Stimulated activated memory B cell treated with anti-CD40 and anti-IgM and Interleukin-4, amounts not matched to agents 10 μg/mL and 1 μg/mL and 100 μg/mL, for 72 hours (primary cell): Measurements from ENCODE around the gene APOD.

Experiments
- ATAC-seq: fragments of 150-1000 bp; cut with Tn5 transposase; 2 replicates; pipeline ENCODE4 v1.10.0; 2021
- H3K27ac Mint-ChIP-seq: one replicate; pipeline ENCODE4 v1.8.0; 2022; ENCODE audit warnings: mild to moderate bottlenecking, mixed read lengths
- H3K27me3 Mint-ChIP-seq: one replicate; pipeline ENCODE4 v1.8.0; 2022; ENCODE audit warnings: mixed read lengths
- H3K36me3 Mint-ChIP-seq: one replicate; pipeline ENCODE4 v1.8.0; 2022; ENCODE audit warnings: mixed read lengths
- H3K4me1 Mint-ChIP-seq: one replicate; pipeline ENCODE4 v1.8.0; 2022; ENCODE audit warnings: mixed read lengths
- H3K4me3 Mint-ChIP-seq: one replicate; pipeline ENCODE4 v1.8.0; 2022; ENCODE audit warnings: mild to moderate bottlenecking, moderate library complexity, mixed read lengths
- H3K9me3 Mint-ChIP-seq: one replicate; pipeline ENCODE4 v1.8.0; 2022; ENCODE audit warnings: mixed read lengths

The APOD gene

DNA sequence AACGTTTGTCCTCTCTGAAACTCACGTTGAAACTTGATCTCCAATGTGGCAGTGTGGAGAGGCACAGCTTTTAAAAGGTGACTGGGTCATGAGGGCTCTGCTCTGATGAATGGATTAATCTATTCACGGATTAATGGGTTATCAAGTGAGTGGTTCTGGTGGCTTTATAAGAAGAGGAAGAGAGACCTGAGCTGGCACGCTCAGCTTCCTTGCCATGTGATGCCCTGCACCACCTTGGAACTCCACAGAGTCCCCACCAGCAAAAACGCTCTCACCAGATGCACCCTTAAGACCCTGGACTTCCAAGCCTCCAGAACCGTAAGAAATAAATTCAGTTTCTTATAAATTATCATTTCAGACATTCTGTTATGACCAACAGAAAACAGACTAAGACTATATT lies 43.2 kb downstream of the APOD start:
- peak overlapping the region; percentile 92 for H3K4me3 Mint-ChIP-seq
- peaks cover 24% of the 10 kb centered on the region for H3K36me3 Mint-ChIP-seq
- H3K9me3 Mint-ChIP-seq = no peaks in the 10 kb centered on the region
- H3K27me3 Mint-ChIP-seq = no peaks in the 10 kb centered on the region
- peaks cover 65% of the 10 kb centered on the region for H3K4me1 Mint-ChIP-seq
- peak overlapping the region; percentile 99 for H3K27ac Mint-ChIP-seq
- ATAC-seq = peak; percentile 42

DNA sequence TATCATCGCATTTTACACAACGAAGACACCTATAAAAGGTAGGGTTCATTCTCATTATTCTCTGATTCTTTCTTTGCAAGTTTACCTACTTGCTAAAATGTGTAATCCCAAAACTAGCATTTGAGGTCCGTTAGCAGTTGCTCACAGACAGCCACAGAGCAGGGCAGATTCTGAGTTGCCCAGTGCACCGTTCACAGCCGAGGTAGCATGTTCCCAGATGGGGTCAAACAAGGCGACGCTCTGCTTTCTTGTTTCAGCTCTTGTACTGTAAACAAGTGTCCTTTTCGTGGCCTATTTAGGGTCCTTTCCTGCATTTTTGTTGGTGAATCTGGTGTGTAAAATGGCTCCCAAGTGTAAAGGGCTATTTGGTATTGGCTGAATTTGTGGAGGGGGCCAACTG lies 43.7 kb downstream of the APOD start:
- H3K36me3 Mint-ChIP-seq = peaks cover 29% of the 10 kb centered on the region
- H3K4me1 Mint-ChIP-seq = peaks cover 65% of the 10 kb centered on the region
- H3K27me3 Mint-ChIP-seq = no peaks in the 10 kb centered on the region
- no peak for ATAC-seq
- peak overlapping the region; percentile 99 for H3K27ac Mint-ChIP-seq
- H3K9me3 Mint-ChIP-seq = no peaks in the 10 kb centered on the region
- H3K4me3 Mint-ChIP-seq = peak overlapping the region; percentile 92

DNA sequence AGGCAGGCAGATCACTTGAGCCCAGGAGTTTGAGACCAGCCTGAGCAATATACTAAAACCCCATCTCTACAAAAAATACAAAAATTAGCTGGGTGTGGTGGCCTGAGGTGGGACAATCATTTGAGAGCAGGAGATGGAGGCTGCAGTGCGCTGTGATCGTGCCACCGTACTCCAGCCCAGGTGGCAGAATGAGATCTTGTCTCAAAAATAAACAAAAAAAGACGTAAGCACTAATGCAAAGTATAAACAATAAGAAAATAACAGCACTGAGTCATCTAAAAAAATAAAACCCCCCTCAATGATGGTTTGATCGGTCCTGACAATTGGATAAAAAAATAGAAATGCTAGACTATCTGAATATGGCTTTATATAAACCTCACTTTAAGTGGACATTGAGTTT lies 44.3 kb downstream of the APOD start:
- H3K27ac Mint-ChIP-seq = peak overlapping the region; percentile 99
- H3K4me1 Mint-ChIP-seq = peaks cover 66% of the 10 kb centered on the region
- peak overlapping the region; percentile 92 for H3K4me3 Mint-ChIP-seq
- H3K36me3 Mint-ChIP-seq = peaks cover 34% of the 10 kb centered on the region
- ATAC-seq = no peak
- H3K27me3 Mint-ChIP-seq = no peaks in the 10 kb centered on the region
- no peaks in the 10 kb centered on the region for H3K9me3 Mint-ChIP-seq

DNA sequence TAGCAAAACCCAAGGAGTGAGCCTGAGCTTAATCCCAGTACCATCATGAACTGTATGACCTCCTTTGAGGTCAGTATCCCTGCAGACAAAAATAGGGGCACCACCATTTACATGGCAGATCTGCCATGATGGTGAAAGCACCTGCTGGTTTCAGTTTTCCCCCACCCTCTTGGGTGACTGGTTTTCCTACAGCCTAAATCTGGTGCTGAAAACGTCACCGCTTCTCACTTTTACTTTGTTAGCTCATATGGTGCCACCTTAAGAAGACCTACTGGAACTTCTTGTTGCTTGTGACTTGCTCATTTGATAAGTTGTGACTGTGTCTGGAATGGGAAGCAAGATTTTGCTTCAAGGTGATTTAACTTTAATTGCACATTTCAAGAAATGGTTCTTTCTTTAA lies 45.7 kb downstream of the APOD start:
- Mint-ChIP-seq H3K9me3 (no peaks in the 10 kb centered on the region), H3K4me1 (peaks cover 70% of the 10 kb centered on the region), H3K27me3 (no peaks in the 10 kb centered on the region), H3K4me3 (peak overlapping the region; percentile 44), H3K36me3 (peaks cover 34% of the 10 kb centered on the region), H3K27ac (peak overlapping the region; percentile 99)
- ATAC-seq = peak; percentile 80

DNA sequence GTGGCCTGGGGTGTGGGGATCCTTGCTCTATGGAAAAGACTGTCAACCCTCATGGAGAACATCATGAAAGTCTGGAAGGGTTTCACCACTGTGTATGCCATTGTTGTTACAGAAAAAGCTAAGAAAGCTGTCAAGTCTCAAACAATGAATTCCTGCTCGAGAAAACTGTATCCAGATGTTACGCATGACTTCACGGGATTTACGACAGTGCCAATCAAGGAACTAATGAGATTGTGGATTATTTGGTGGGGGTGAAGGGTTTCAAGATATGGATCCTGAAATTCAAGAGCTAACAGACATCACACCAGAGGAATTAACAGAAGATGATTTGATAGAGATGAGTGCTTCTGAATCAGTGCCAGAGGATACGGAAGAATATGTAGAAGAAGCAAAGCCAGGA lies 48.4 kb downstream of the APOD start:
- Mint-ChIP-seq H3K9me3 (no peaks in the 10 kb centered on the region), H3K36me3 (peaks cover 30% of the 10 kb centered on the region), H3K4me1 (peaks cover 73% of the 10 kb centered on the region), H3K27me3 (no peaks in the 10 kb centered on the region), H3K4me3 (no peak overlapping the region), H3K27ac (peak overlapping the region; percentile 31)
- no peak for ATAC-seq

DNA sequence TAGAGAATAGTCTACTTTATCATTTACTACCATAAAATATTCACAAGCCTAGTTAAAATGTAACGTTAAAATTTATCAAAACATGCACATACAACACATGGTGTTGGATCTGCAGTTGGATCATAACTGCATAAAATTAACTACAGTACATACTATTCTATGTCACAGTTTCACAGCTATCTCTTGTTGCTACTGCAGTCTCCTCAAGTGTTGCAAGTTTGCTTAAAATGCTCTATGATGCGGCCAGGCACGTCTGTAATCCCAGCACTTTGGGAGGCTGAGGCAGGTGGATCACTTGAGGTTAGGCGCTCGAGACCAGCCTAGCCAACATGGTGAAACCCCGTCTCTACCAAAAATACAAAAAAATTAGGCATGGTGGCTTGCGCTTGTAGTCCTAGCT lies 50.9 kb downstream of the APOD start:
- Mint-ChIP-seq H3K27ac (peak overlapping the region; percentile 6), H3K4me3 (no peak overlapping the region), H3K4me1 (peaks cover 53% of the 10 kb centered on the region), H3K27me3 (no peaks in the 10 kb centered on the region), H3K9me3 (no peaks in the 10 kb centered on the region), H3K36me3 (peaks cover 25% of the 10 kb centered on the region)
- no peak for ATAC-seq

DNA sequence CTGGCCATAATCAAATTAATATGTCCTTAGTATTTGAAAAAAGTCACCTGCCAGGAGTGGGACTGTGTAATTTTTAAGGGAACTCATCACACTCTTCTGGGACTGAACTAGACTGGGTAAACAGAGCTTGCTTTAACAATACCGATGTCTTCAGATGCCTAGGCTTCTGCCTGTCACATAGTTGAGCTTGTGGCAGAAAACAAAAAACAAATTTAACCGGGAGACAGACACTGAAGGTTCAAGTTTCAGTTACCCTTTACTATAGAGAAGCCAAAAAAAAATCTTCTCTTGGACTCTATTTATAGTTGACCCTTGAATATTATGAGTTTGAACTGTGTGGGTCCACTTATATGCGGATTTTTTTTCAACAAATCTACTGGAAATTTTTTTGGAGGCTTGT lies 51.4 kb downstream of the APOD start:
- peak overlapping the region; percentile 6 for H3K27ac Mint-ChIP-seq
- H3K27me3 Mint-ChIP-seq = no peaks in the 10 kb centered on the region
- no peak for ATAC-seq
- H3K4me3 Mint-ChIP-seq = no peak overlapping the region
- peaks cover 25% of the 10 kb centered on the region for H3K36me3 Mint-ChIP-seq
- H3K4me1 Mint-ChIP-seq = peaks cover 48% of the 10 kb centered on the region
- no peaks in the 10 kb centered on the region for H3K9me3 Mint-ChIP-seq

DNA sequence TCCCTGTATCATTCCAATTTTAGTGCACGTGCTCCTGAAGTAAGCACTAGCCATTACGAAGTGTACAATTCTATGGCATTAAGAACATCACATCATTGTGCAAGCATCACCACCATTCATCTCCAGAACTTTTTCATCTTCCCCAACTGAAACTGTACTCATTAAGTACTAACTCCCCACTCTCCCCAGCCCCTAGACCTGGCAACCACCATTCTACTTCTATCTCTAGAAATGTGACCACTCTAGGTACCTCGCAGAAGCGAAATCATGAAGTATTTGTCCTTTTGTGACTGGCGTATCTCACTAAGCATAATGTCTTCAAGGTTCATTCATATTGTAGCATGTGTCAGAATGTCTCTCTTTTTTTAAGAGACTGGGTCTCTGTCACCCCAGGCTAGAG lies 52.1 kb downstream of the APOD start:
- Mint-ChIP-seq H3K27me3 (no peaks in the 10 kb centered on the region), H3K36me3 (peaks cover 25% of the 10 kb centered on the region), H3K9me3 (no peaks in the 10 kb centered on the region), H3K4me3 (no peak overlapping the region), H3K4me1 (peaks cover 47% of the 10 kb centered on the region), H3K27ac (peak overlapping the region; percentile 6)
- ATAC-seq = no peak

DNA sequence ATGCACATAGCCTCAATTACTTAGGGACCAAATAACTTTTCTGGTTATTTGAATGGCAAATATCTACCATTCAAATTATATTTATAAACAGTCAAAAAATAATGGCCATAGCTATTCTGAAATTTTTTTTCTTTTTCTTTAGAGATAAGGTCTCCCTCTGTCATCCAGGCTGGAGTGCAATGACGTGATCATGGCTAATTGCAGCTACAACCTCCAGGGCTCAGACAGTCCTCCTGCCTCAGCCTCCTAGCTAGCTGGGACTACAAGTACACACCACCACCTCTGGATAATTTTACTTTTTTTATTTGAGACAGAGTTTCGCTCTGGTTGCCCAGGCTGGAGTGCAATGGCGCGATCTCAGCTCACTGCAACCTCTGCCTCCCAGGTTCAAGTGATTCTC lies 57.2 kb downstream of the APOD start:
- no peak for ATAC-seq
- no peaks in the 10 kb centered on the region for H3K9me3 Mint-ChIP-seq
- peaks cover 20% of the 10 kb centered on the region for H3K4me1 Mint-ChIP-seq
- H3K4me3 Mint-ChIP-seq = no peak overlapping the region
- H3K27ac Mint-ChIP-seq = no peak overlapping the region
- peaks cover 25% of the 10 kb centered on the region for H3K36me3 Mint-ChIP-seq
- H3K27me3 Mint-ChIP-seq = no peaks in the 10 kb centered on the region

DNA sequence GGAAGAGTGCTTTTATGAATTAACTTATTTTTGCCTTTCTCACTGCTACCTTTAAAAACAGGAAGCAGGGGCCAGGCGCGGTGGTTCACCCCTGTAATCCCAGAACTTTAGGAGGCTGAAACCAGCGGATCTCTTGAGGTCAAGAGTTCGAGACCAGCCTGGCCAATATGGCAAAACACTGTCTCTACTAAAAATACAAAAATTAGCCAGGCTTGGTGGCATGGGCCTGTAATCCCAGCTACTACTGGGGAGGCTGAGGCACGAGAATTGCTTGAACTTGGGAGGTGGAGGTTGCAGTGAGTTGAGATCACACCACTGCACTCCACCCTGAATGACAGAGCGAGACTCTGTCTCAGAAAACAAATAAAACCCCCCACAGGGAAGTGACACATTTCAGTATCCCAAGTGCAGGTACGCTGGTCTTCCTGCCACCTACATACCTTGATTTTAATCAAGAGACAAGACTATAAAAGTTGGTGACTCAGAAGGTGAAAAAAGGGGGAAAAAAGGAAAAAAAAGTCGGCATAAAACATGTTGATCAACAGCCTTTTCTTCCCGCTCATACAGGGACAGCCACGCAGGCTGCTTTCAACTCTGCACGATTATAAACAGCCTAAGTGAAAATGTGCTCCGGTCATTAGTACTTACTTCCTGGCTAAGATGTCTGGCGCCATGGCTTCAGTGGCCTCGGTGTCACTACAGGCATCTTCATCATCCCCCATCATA lies 59.4 kb downstream of the APOD start:
- Mint-ChIP-seq H3K4me1 (peaks cover 17% of the 10 kb centered on the region), H3K27ac (peak overlapping the region; percentile 66), H3K4me3 (no peak overlapping the region), H3K9me3 (no peaks in the 10 kb centered on the region), H3K27me3 (no peaks in the 10 kb centered on the region), H3K36me3 (peaks cover 18% of the 10 kb centered on the region)
- ATAC-seq = no peak

DNA sequence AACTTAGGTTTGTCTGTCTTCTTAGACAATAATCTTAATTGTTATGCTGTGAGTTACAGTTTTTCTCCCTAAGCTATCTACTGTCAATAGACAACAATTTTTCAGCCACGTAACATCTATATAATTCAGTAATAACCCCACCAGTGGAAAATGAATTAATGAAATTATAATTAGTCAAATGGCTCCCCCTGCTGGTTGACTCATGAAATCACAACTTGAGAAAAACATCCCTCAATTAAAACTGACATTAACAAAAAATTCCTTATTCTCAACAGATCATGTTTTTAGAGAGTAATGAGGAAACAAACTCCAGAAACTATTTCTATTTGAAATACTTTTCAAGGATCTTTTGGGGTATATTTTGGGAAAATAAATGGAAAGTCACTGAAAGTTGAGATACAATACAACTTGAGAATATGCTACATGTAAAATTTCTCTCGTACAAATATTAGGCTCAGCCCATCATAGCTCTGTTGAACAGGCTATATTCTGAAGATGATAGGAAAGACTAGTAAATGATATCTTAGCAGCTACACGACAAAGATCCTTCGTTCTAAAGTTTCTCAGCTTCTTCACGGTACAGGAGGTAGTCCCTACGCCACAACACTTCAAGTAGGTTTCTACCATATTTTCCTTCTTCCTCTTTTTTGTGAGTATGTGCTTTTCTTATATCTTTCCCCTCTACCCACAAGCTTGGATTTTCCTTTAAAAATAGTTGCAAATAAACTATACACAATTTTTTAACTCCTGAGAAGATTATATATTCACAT lies 61.3 kb downstream of the APOD start:
- no peaks in the 10 kb centered on the region for H3K9me3 Mint-ChIP-seq
- peak overlapping the region; percentile 66 for H3K27ac Mint-ChIP-seq
- no peaks in the 10 kb centered on the region for H3K27me3 Mint-ChIP-seq
- H3K4me1 Mint-ChIP-seq = peaks cover 17% of the 10 kb centered on the region
- H3K4me3 Mint-ChIP-seq = no peak overlapping the region
- peak; percentile 58 for ATAC-seq
- H3K36me3 Mint-ChIP-seq = peaks cover 17% of the 10 kb centered on the region
